ENCODE data around the gene CD300LG. TPM values are rescaled to one million over a fixed set of nuclear protein-coding genes. Genes with fewer than 3 reads are reported as not detected.

Gene CD300LG
- total and polyA plus RNA-seq, 2 experiments from 2014 or later, result not detected

DNA sequence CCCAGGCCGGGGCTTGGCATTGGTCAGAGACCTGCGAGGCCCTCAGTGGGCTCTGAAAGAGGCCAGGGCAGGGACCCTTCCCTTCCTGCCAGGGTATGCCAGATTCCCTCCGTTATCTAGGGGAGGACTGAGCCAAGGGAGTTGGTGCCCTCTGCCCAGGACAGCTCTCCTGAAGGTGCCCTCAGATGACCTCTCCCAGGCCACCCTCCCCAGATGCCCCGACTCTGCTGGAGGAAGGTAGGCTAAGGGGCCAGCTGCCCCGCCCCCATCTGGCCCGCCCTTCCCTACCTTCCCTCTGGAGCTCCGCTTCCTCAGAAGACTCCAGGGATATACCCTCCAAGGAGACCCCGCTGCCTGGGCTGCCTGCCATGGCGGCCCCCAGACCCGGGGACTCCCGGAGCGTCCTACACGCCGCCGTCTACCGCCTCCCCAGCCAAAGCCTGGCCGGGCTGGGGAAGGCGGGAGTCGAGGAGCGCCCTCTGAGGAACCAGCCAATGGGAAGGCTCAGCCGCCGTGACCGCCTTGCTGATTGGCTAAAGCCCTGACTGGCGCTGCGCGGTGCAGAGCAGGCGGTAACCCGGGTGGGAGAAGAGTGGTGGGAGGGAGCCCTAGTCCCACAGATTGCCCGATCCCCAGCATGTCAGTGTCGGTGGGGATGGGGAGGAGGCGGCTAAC is 53.3 kb downstream of the CD300LG start:
- peak overlapping the region; percentile 90 for H2AFZ ChIP-seq
- Mint-ChIP-seq H3K4me1 (peaks cover 52% of the 10 kb centered on the region), H3K27ac (no peak overlapping the region), H3K27me3 (ENCODE audit: insufficient read depth, low read depth, poor library complexity) (peaks cover 27% of the 10 kb centered on the region), H3K4me3 (peak overlapping the region; percentile 74), H3K9me3 (no peaks in the 10 kb centered on the region; the same call in 2 of the 3 replicates), H3K36me3 (ENCODE audit: low read depth) (peaks cover 21% of the 10 kb centered on the region)
- H4K20me1 ChIP-seq (replicated peaks; ENCODE audit: insufficient read depth), result no peaks in the 10 kb centered on the region
- peak overlapping the region; percentile 96 for H3K4me2 ChIP-seq
- ATAC-seq (peak; percentile 94), DNase-seq (ENCODE audit: low spot score) (peak; percentile 95)
- no peaks in the 10 kb centered on the region for H3K36me3 ChIP-seq (ENCODE audit: insufficient read depth)
- H3K9me2 ChIP-seq (ENCODE audit: insufficient read depth), result no peaks in the 10 kb centered on the region
- H3K4me3 ChIP-seq, result peak overlapping the region; percentile 72
- no peak overlapping the region for H3K27ac ChIP-seq (ENCODE audit: low read depth)
- H3K4me1 ChIP-seq (ENCODE audit: insufficient read depth), result peaks cover 31% of the 10 kb centered on the region
- H3K79me2 ChIP-seq (replicated peaks; ENCODE audit: insufficient read depth), result no peaks in the 10 kb centered on the region; the same call in 1 of the 2 replicates
- peaks cover 28% of the 10 kb centered on the region for H3K27me3 ChIP-seq (ENCODE audit: insufficient read depth)
- TF ChIP-seq NANOG (IDR thresholded peaks at IDR 0.05; ENCODE audit: borderline replicate concordance) (no peak), POLR2AphosphoS5 (IDR thresholded peaks at IDR 0.05; ENCODE audit: low read depth) (peak; percentile 65)
- H3F3A ChIP-seq (replicated peaks; ENCODE audit: low read depth), result no peaks in the 10 kb centered on the region

- peaks cover 60% of the 10 kb centered on the region for H3K4me1 Mint-ChIP-seq
- DNase-seq (ENCODE audit: low spot score) (peak; percentile 53), ATAC-seq (peak; percentile 15)
Measured at GRCh38 chr17:43900858-43901754, 54.1 kb downstream of the CD300LG start.

More at GRCh38 chr17:43900858-43901754, 54.1 kb downstream of the CD300LG start:
- H3F3A ChIP-seq (replicated peaks; ENCODE audit: low read depth), result no peaks in the 10 kb centered on the region
- H3K27ac Mint-ChIP-seq, result no peak overlapping the region
- peak overlapping the region; percentile 90 for H2AFZ ChIP-seq
- peaks cover 39% of the 10 kb centered on the region for H3K4me1 ChIP-seq (ENCODE audit: insufficient read depth)
- no peak overlapping the region for H3K27ac ChIP-seq (ENCODE audit: low read depth)
- H3K4me3 Mint-ChIP-seq, result peak overlapping the region; percentile 74
- peaks cover 36% of the 10 kb centered on the region for H3K27me3 ChIP-seq (ENCODE audit: insufficient read depth)
- H3K36me3 Mint-ChIP-seq (ENCODE audit: low read depth), result peaks cover 15% of the 10 kb centered on the region
- H3K36me3 ChIP-seq (ENCODE audit: insufficient read depth), result no peaks in the 10 kb centered on the region
- H3K79me2 ChIP-seq (replicated peaks; ENCODE audit: insufficient read depth), result no peaks in the 10 kb centered on the region; the same call in 1 of the 2 replicates
- no peaks in the 10 kb centered on the region; the same call in 2 of the 3 replicates for H3K9me3 Mint-ChIP-seq
- no peaks in the 10 kb centered on the region for H3K9me2 ChIP-seq (ENCODE audit: insufficient read depth)
- H3K4me2 ChIP-seq, result peak overlapping the region; percentile 96
- H3K4me3 ChIP-seq, result peak overlapping the region; percentile 72
- TF ChIP-seq ZNF114 (CRISPR knock-in tag; IDR thresholded peaks at IDR 0.05) (no peak), STAT1 (IDR thresholded peaks at IDR 0.05; ENCODE audit: unreplicated experiment) (no peak), ZNF331 (CRISPR knock-in tag; IDR thresholded peaks at IDR 0.05; ENCODE audit: low read depth) (no peak), EZH2phosphoT487 (IDR thresholded peaks at IDR 0.05; ENCODE audit: unreplicated experiment) (no peak), POLR2AphosphoS5 (IDR thresholded peaks at IDR 0.05; ENCODE audit: low read depth) (no peak), CREB1 (CRISPR knock-in tag; IDR thresholded peaks at IDR 0.05; ENCODE audit: low read depth) (no peak)
- TF ChIP-seq, protein P1, sequence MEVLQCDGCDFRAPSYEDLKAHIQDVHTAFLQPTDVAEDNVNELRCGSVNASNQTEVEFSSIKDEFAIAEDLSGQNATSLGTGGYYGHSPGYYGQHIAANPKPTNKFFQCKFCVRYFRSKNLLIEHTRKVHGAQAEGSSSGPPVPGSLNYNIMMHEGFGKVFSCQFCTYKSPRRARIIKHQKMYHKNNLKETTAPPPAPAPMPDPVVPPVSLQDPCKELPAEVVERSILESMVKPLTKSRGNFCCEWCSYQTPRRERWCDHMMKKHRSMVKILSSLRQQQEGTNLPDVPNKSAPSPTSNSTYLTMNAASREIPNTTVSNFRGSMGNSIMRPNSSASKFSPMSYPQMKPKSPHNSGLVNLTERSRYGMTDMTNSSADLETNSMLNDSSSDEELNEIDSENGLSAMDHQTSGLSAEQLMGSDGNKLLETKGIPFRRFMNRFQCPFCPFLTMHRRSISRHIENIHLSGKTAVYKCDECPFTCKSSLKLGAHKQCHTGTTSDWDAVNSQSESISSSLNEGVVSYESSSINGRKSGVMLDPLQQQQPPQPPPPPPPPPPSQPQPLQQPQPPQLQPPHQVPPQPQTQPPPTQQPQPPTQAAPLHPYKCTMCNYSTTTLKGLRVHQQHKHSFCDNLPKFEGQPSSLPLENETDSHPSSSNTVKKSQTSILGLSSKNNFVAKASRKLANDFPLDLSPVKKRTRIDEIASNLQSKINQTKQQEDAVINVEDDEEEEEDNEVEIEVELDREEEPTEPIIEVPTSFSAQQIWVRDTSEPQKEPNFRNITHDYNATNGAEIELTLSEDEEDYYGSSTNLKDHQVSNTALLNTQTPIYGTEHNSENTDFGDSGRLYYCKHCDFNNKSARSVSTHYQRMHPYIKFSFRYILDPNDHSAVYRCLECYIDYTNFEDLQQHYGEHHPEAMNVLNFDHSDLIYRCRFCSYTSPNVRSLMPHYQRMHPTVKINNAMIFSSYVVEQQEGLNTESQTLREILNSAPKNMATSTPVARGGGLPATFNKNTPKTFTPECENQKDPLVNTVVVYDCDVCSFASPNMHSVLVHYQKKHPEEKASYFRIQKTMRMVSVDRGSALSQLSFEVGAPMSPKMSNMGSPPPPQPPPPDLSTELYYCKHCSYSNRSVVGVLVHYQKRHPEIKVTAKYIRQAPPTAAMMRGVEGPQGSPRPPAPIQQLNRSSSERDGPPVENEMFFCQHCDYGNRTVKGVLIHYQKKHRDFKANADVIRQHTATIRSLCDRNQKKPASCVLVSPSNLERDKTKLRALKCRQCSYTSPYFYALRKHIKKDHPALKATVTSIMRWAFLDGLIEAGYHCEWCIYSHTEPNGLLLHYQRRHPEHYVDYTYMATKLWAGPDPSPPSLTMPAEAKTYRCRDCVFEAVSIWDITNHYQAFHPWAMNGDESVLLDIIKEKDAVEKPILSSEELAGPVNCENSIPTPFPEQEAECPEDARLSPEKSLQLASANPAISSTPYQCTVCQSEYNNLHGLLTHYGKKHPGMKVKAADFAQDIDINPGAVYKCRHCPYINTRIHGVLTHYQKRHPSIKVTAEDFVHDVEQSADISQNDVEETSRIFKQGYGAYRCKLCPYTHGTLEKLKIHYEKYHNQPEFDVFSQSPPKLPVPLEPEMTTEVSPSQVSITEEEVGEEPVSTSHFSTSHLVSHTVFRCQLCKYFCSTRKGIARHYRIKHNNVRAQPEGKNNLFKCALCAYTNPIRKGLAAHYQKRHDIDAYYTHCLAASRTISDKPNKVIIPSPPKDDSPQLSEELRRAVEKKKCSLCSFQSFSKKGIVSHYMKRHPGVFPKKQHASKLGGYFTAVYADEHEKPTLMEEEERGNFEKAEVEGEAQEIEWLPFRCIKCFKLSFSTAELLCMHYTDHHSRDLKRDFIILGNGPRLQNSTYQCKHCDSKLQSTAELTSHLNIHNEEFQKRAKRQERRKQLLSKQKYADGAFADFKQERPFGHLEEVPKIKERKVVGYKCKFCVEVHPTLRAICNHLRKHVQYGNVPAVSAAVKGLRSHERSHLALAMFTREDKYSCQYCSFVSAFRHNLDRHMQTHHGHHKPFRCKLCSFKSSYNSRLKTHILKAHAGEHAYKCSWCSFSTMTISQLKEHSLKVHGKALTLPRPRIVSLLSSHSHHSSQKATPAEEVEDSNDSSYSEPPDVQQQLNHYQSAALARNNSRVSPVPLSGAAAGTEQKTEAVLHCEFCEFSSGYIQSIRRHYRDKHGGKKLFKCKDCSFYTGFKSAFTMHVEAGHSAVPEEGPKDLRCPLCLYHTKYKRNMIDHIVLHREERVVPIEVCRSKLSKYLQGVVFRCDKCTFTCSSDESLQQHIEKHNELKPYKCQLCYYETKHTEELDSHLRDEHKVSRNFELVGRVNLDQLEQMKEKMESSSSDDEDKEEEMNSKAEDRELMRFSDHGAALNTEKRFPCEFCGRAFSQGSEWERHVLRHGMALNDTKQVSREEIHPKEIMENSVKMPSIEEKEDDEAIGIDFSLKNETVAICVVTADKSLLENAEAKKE (CRISPR knock-in tag; IDR thresholded peaks at IDR 0.05), result no peak
- TF ChIP-seq, protein P2, sequence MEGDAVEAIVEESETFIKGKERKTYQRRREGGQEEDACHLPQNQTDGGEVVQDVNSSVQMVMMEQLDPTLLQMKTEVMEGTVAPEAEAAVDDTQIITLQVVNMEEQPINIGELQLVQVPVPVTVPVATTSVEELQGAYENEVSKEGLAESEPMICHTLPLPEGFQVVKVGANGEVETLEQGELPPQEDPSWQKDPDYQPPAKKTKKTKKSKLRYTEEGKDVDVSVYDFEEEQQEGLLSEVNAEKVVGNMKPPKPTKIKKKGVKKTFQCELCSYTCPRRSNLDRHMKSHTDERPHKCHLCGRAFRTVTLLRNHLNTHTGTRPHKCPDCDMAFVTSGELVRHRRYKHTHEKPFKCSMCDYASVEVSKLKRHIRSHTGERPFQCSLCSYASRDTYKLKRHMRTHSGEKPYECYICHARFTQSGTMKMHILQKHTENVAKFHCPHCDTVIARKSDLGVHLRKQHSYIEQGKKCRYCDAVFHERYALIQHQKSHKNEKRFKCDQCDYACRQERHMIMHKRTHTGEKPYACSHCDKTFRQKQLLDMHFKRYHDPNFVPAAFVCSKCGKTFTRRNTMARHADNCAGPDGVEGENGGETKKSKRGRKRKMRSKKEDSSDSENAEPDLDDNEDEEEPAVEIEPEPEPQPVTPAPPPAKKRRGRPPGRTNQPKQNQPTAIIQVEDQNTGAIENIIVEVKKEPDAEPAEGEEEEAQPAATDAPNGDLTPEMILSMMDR (conservative IDR thresholded peaks at IDR 0.05; ENCODE audit: low read depth in 2 of 2), result no peak
- no peaks in the 10 kb centered on the region for H4K20me1 ChIP-seq (replicated peaks; ENCODE audit: insufficient read depth)
- peaks cover 35% of the 10 kb centered on the region for H3K27me3 Mint-ChIP-seq (ENCODE audit: insufficient read depth, low read depth, poor library complexity)

All from GM23338 (cell line).